Endothelial cell (in vitro differentiated cells): ENCODE results near the gene ITGA2. TPM values are rescaled to one million over a fixed set of nuclear protein-coding genes. Genes with fewer than 3 reads are reported as not detected.

Source experiments
- DNase-seq: peaks from one replicate; pipeline ENCODE4 v3.0.0; 2021; ENCODE audit warnings: low spot score
- H3K27ac Mint-ChIP-seq: one replicate; pipeline ENCODE4 v1.8.0; 2021; ENCODE audit warnings: mixed read lengths, inconsistent platforms; ENCODE audit not compliant: unreplicated experiment
- H3K27me3 Mint-ChIP-seq: one replicate; pipeline ENCODE4 v1.8.0; 2021; ENCODE audit warnings: mild to moderate bottlenecking, moderate library complexity, mixed read lengths, inconsistent platforms; ENCODE audit not compliant: unreplicated experiment
- H3K36me3 Mint-ChIP-seq: one replicate; pipeline ENCODE4 v1.8.0; 2021; ENCODE audit warnings: mild to moderate bottlenecking, low read depth, mixed read lengths, inconsistent platforms; ENCODE audit not compliant: unreplicated experiment
- H3K4me1 Mint-ChIP-seq: one replicate; pipeline ENCODE4 v1.8.0; 2021; ENCODE audit warnings: mild to moderate bottlenecking, mixed read lengths, inconsistent platforms; ENCODE audit not compliant: unreplicated experiment
- H3K4me3 Mint-ChIP-seq: one replicate; pipeline ENCODE4 v1.8.0; 2021; ENCODE audit warnings: mild to moderate bottlenecking, mixed read lengths, inconsistent platforms; ENCODE audit not compliant: unreplicated experiment
- H3K9me3 Mint-ChIP-seq: one replicate; pipeline ENCODE4 v1.8.0; 2021; ENCODE audit warnings: mixed read lengths, inconsistent platforms; ENCODE audit not compliant: unreplicated experiment
- total RNA-seq: library from RNA; stranded (reverse); fragmentation: NEBNext Ultra II Directional; extraction: Animal tissue kit (Norgen Biotek cat#: 25700); gene quantifications from one replicate; pipeline ENCODE4 v1.2.1, GENCODE V29; 2021; ENCODE audit not compliant: unreplicated experiment
- TF ChIP-seq, protein P1 (sequence below): fragments of 200-600 bp; sonication (generic); IDR thresholded peaks from one replicate; pipeline ENCODE4 v1.5.0; 2021; ENCODE audit warnings: antibody characterized with exemption; ENCODE audit not compliant: unreplicated experiment

Gene ITGA2
- total RNA-seq, 1 donor from 2014 or later = 15.1 TPM

- Mint-ChIP-seq H3K27ac (no peak overlapping the region), H3K4me1 (no peaks in the 10 kb centered on the region), H3K27me3 (peaks cover 2% of the 10 kb centered on the region), H3K9me3 (no peaks in the 10 kb centered on the region), H3K4me3 (no peak overlapping the region), H3K36me3 (no peaks in the 10 kb centered on the region)
- TF ChIP-seq, protein P1, sequence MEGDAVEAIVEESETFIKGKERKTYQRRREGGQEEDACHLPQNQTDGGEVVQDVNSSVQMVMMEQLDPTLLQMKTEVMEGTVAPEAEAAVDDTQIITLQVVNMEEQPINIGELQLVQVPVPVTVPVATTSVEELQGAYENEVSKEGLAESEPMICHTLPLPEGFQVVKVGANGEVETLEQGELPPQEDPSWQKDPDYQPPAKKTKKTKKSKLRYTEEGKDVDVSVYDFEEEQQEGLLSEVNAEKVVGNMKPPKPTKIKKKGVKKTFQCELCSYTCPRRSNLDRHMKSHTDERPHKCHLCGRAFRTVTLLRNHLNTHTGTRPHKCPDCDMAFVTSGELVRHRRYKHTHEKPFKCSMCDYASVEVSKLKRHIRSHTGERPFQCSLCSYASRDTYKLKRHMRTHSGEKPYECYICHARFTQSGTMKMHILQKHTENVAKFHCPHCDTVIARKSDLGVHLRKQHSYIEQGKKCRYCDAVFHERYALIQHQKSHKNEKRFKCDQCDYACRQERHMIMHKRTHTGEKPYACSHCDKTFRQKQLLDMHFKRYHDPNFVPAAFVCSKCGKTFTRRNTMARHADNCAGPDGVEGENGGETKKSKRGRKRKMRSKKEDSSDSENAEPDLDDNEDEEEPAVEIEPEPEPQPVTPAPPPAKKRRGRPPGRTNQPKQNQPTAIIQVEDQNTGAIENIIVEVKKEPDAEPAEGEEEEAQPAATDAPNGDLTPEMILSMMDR = no peak
- DNase-seq = no peak
Measured at GRCh38 chr5:53011233-53011632, 22.1 kb downstream of the ITGA2 start.

- Mint-ChIP-seq H3K27me3 (peaks cover 6% of the 10 kb centered on the region), H3K4me1 (no peaks in the 10 kb centered on the region), H3K9me3 (no peaks in the 10 kb centered on the region), H3K4me3 (no peak overlapping the region), H3K27ac (no peak overlapping the region), H3K36me3 (peaks cover 4% of the 10 kb centered on the region)
- TF ChIP-seq, protein P1 = no peak
- no peak for DNase-seq
Measured at GRCh38 chr5:53013857-53014256, 24.7 kb downstream of the ITGA2 start.

- TF ChIP-seq, protein P1 = no peak
- H3K4me1 Mint-ChIP-seq = no peaks in the 10 kb centered on the region
- no peaks in the 10 kb centered on the region for H3K9me3 Mint-ChIP-seq
- H3K27ac Mint-ChIP-seq = no peak overlapping the region
- peaks cover 6% of the 10 kb centered on the region for H3K27me3 Mint-ChIP-seq
- DNase-seq = no peak
- H3K36me3 Mint-ChIP-seq = peaks cover 4% of the 10 kb centered on the region
- H3K4me3 Mint-ChIP-seq = no peak overlapping the region
Measured at GRCh38 chr5:53017383-53017782, 28.2 kb downstream of the ITGA2 start.

GRCh38 chr5:53017794-53018391 lies 28.7 kb downstream of the ITGA2 start:
- H3K9me3 Mint-ChIP-seq = no peaks in the 10 kb centered on the region
- TF ChIP-seq, protein P1 = no peak
- H3K27ac Mint-ChIP-seq = no peak overlapping the region
- DNase-seq = no peak
- peaks cover 6% of the 10 kb centered on the region for H3K27me3 Mint-ChIP-seq
- H3K4me1 Mint-ChIP-seq = no peaks in the 10 kb centered on the region
- H3K36me3 Mint-ChIP-seq = peaks cover 4% of the 10 kb centered on the region
- H3K4me3 Mint-ChIP-seq = no peak overlapping the region

DNA sequence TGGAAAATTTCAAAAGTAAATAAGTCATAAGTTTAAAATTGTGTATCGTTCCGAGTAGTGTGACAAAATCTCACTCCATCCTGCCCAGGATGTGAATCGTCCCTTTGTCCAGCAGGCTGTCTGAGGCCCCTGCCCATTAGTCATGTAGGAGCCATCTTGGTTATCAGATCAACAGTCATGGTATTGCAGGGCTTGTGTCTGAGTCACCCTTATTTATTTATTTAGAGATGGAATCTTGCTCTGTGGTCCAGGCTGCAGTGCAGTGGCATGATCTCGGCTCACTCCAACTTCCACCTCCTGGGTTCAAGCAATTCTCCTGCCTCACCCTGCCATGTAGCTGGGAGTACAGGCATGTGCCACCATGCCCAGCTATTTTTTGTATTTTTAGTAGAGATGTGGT lies 30.2 kb downstream of the ITGA2 start:
- TF ChIP-seq, protein P1 = no peak
- Mint-ChIP-seq H3K36me3 (peaks cover 4% of the 10 kb centered on the region), H3K9me3 (no peaks in the 10 kb centered on the region), H3K27ac (no peak overlapping the region), H3K27me3 (peaks cover 4% of the 10 kb centered on the region), H3K4me1 (no peaks in the 10 kb centered on the region), H3K4me3 (no peak overlapping the region)
- no peak for DNase-seq
